ENCODE measurements around the gene SULT1A2. TPM values are rescaled to one million over a fixed set of nuclear protein-coding genes. Genes with fewer than 3 reads are reported as not detected.
"Not testable (repeated sequence)": the region's sequence is repeated elsewhere in the genome, so short reads cannot be mapped to it uniquely, and the experiment has no call there.

SULT1A2 gene
- total and polyA plus RNA-seq, 2 donors: 0.66 to 1.2 TPM

GRCh38 chr16:28555561-28555960 lies 41.3 kb downstream of the SULT1A2 start:
- H3K27me3 ChIP-seq (ENCODE audit: control insufficient read depth in 2 of 2, insufficient read depth in 1 of 2, low read length in 1 of 2): no peaks in the 10 kb centered on the region
- H3K4me3 ChIP-seq (ENCODE audit: low read length in 2 of 2): no peak overlapping the region
- WGBS: 94% methylated on average over 2 of the region's 2 CpGs
- no peak for DNase-seq (ENCODE audit: low read depth in 6 of 9, low spot score in 9 of 9)
- no peaks in the 10 kb centered on the region for H3K9me3 ChIP-seq (ENCODE audit: control insufficient read depth in 2 of 2, insufficient read depth in 1 of 2, low read length in 1 of 2)
- H3K36me3 ChIP-seq (ENCODE audit: control insufficient read depth in 2 of 2, insufficient read depth in 2 of 2, low read length in 1 of 2): peaks cover 13 to 18% of the 10 kb centered on the region in 2 donors
- H3K27ac ChIP-seq (ENCODE audit: low read depth in 1 of 2, low read length in 1 of 2): no peak overlapping the region
- peaks cover 6 to 14% of the 10 kb centered on the region in 2 donors for H3K4me1 ChIP-seq (ENCODE audit: control insufficient read depth in 2 of 2, insufficient read depth in 2 of 2, low read length in 2 of 2)

GRCh38 chr16:28554634-28555423 lies 42.0 kb downstream of the SULT1A2 start:
- DNase-seq (ENCODE audit: low read depth in 6 of 9, low spot score in 9 of 9): no peak
- Histone ChIP-seq H3K27ac (ENCODE audit: low read depth in 1 of 2, low read length in 1 of 2) (no peak overlapping the region), H3K4me1 (ENCODE audit: control insufficient read depth in 2 of 2, insufficient read depth in 2 of 2, low read length in 2 of 2) (peaks cover 6 to 14% of the 10 kb centered on the region in 2 donors), H3K36me3 (ENCODE audit: control insufficient read depth in 2 of 2, insufficient read depth in 2 of 2, low read length in 1 of 2) (peaks cover 12 to 18% of the 10 kb centered on the region in 2 donors), H3K27me3 (ENCODE audit: control insufficient read depth in 2 of 2, insufficient read depth in 1 of 2, low read length in 1 of 2) (no peaks in the 10 kb centered on the region), H3K4me3 (ENCODE audit: low read length in 2 of 2) (peak overlapping the region; percentile 46 to 62), H3K9me3 (ENCODE audit: control insufficient read depth in 2 of 2, insufficient read depth in 1 of 2, low read length in 1 of 2) (no peaks in the 10 kb centered on the region)
- 94% methylated on average over 15 of the region's 15 CpGs for WGBS

GRCh38 chr16:28553776-28554633 lies 42.8 kb downstream of the SULT1A2 start, which contains the start of gene SGF29:
SGF29 (plus strand) TSS chr16:28553920; CDS start chr16:28581070, 27,150 bp downstream.
- Histone ChIP-seq H3K4me3 (ENCODE audit: low read length in 2 of 2) (peak within 1 kb of the TSS; percentile 62 to 68), H3K9me3 (ENCODE audit: control insufficient read depth in 2 of 2, insufficient read depth in 1 of 2, low read length in 1 of 2) (no peaks in the 10 kb centered on the region), H3K27me3 (ENCODE audit: control insufficient read depth in 2 of 2, insufficient read depth in 1 of 2, low read length in 1 of 2) (no peaks in the 10 kb centered on the region), H3K36me3 (ENCODE audit: control insufficient read depth in 2 of 2, insufficient read depth in 2 of 2, low read length in 1 of 2) (peaks cover 6 to 15% of the 10 kb centered on the region in 2 donors), H3K4me1 (ENCODE audit: control insufficient read depth in 2 of 2, insufficient read depth in 2 of 2, low read length in 2 of 2) (peaks cover 6 to 14% of the 10 kb centered on the region in 2 donors), H3K27ac (ENCODE audit: low read depth in 1 of 2, low read length in 1 of 2) (peak within 1 kb of the TSS; percentile 97 to 98)
- 4% methylated on average over 84 of the region's 88 CpGs for WGBS
- DNase-seq (ENCODE audit: low read depth in 6 of 9, low spot score in 9 of 9): peak; percentile 91 to 98 (median 95)

DNA sequence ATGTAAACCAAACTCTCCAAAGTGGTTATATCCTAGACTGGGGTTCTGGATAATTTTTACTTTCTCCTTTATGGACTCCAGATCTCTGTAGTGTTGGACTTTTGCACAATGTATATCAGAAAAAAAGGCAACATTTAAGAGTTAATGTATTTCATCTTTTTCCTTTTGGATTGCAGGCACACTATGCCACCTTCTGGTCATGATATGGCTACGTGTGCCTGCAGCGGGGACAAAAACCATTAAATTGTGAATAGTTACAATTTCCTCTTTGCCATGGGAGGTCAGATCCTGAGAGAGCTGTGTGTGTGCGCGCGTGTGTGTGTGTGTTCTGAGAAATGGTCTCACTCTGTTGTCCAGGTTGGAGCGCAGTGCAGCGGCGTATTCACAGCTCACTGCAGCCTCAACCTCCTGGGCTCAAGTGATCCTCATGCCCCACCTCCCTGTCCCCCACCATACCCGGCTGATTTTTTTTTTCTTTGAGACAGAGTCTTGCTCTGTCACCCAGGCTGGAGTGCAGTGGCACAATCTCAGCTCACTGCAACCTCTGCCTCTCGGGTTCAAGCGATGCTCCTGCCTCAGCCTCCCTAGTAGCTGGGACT lies 47.5 kb downstream of the SULT1A2 start:
- peaks cover 0 to 3% of the 10 kb centered on the region in 2 donors for H3K27me3 ChIP-seq (ENCODE audit: control insufficient read depth in 2 of 2, insufficient read depth in 1 of 2, low read length in 1 of 2)
- H3K4me1 ChIP-seq (ENCODE audit: control insufficient read depth in 2 of 2, insufficient read depth in 2 of 2, low read length in 2 of 2): peaks cover under 1 to 5% of the 10 kb centered on the region in 2 donors
- 43% methylated on average over 11 of the region's 11 CpGs for WGBS
- no peaks in the 10 kb centered on the region for H3K36me3 ChIP-seq (ENCODE audit: control insufficient read depth in 2 of 2, insufficient read depth in 2 of 2, low read length in 1 of 2)
- H3K4me3 ChIP-seq (ENCODE audit: low read length in 2 of 2): no peak overlapping the region
- no peaks in the 10 kb centered on the region for H3K9me3 ChIP-seq (ENCODE audit: control insufficient read depth in 2 of 2, insufficient read depth in 1 of 2, low read length in 1 of 2)
- H3K27ac ChIP-seq (ENCODE audit: low read depth in 1 of 2, low read length in 1 of 2): no peak overlapping the region
- DNase-seq (ENCODE audit: low read depth in 6 of 9, low spot score in 9 of 9): peak in 1 of 9 donors; percentile 53

DNA sequence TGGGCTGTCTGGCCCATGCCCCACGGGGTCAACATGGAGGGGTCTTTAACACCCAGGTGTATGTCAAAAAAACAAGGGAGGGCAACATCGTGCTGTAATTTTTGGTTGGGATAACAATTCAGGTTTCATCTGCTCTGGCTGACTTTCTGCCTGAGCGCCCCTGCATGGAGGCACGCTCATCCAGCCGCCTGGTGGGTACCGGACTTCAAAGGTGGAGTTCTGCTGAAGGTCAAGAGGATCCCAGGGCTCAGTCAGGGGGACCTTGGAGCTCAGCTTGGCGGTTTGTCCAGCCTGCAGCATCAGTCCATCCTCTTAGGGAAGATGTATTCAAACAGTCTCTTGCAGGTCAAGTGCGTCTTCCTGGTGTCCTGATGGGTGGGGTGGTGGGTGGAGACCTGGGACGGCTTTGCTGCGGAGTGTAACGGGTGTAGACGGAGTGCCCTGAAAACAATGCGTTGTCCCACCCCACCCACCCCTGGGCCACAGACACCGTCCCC lies 48.5 kb downstream of the SULT1A2 start:
- DNase-seq (ENCODE audit: low read depth in 6 of 9, low spot score in 9 of 9): no peak
- H3K27ac ChIP-seq (ENCODE audit: low read depth in 1 of 2, low read length in 1 of 2): no peak overlapping the region
- WGBS: 93% methylated on average over 14 of the region's 14 CpGs
- H3K9me3 ChIP-seq (ENCODE audit: control insufficient read depth in 2 of 2, insufficient read depth in 1 of 2, low read length in 1 of 2): no peaks in the 10 kb centered on the region
- H3K4me3 ChIP-seq (ENCODE audit: low read length in 2 of 2): no peak overlapping the region
- H3K36me3 ChIP-seq (ENCODE audit: control insufficient read depth in 2 of 2, insufficient read depth in 2 of 2, low read length in 1 of 2): no peaks in the 10 kb centered on the region
- peaks cover 0 to 3% of the 10 kb centered on the region in 2 donors for H3K27me3 ChIP-seq (ENCODE audit: control insufficient read depth in 2 of 2, insufficient read depth in 1 of 2, low read length in 1 of 2)
- peaks cover 0 to 6% of the 10 kb centered on the region in 2 donors for H3K4me1 ChIP-seq (ENCODE audit: control insufficient read depth in 2 of 2, insufficient read depth in 2 of 2, low read length in 2 of 2)

- DNase-seq (ENCODE audit: low read depth in 6 of 9, low spot score in 9 of 9): no peak
- WGBS: 92% methylated on average over 7 of the region's 7 CpGs
- H3K27ac ChIP-seq (ENCODE audit: low read depth in 1 of 2, low read length in 1 of 2): no peak overlapping the region
Measured at GRCh38 chr16:28546626-28547025, 50.2 kb downstream of the SULT1A2 start.

DNA sequence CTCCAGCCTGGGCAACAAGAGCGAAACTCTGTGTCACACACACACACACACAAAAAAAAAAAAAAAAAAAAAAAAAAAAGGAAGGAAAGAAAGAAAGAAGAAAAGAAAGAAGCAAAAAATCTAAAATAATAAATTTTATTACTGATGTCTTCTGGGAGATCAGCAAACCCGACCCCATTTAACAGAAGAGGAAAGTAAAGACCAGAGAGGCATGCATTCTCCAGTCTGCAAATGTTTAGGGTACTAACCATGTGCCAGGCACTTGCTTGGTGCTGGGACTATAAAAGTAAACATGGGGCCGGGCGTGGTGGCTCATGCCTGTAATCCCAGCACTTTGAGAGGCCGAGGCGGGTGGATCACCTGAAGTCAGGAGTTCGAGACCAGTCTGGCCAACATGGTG lies 50.9 kb downstream of the SULT1A2 start:
- H3K4me1 ChIP-seq (ENCODE audit: control insufficient read depth in 2 of 2, insufficient read depth in 2 of 2, low read length in 2 of 2); H3K9me3 ChIP-seq (ENCODE audit: control insufficient read depth in 2 of 2, insufficient read depth in 1 of 2, low read length in 1 of 2); DNase-seq (ENCODE audit: low read depth in 6 of 9, low spot score in 9 of 9); H3K27ac ChIP-seq (ENCODE audit: low read depth in 1 of 2, low read length in 1 of 2); H3K27me3 ChIP-seq (ENCODE audit: control insufficient read depth in 2 of 2, insufficient read depth in 1 of 2, low read length in 1 of 2); H3K4me3 ChIP-seq (ENCODE audit: low read length in 2 of 2); H3K36me3 ChIP-seq (ENCODE audit: control insufficient read depth in 2 of 2, insufficient read depth in 2 of 2, low read length in 1 of 2): not testable (repeated sequence)
- 97% methylated on average over 7 of the region's 7 CpGs for WGBS

More at GRCh38 chr16:28546626-28547025, 50.2 kb downstream of the SULT1A2 start:
- no peaks in the 10 kb centered on the region for H3K9me3 ChIP-seq (ENCODE audit: control insufficient read depth in 2 of 2, insufficient read depth in 1 of 2, low read length in 1 of 2)
- no peaks in the 10 kb centered on the region for H3K36me3 ChIP-seq (ENCODE audit: control insufficient read depth in 2 of 2, insufficient read depth in 2 of 2, low read length in 1 of 2)
- no peak overlapping the region for H3K4me3 ChIP-seq (ENCODE audit: low read length in 2 of 2)
- peaks cover 0 to 3% of the 10 kb centered on the region in 2 donors for H3K27me3 ChIP-seq (ENCODE audit: control insufficient read depth in 2 of 2, insufficient read depth in 1 of 2, low read length in 1 of 2)
- peaks cover 0 to 4% of the 10 kb centered on the region in 2 donors for H3K4me1 ChIP-seq (ENCODE audit: control insufficient read depth in 2 of 2, insufficient read depth in 2 of 2, low read length in 2 of 2)

DNA sequence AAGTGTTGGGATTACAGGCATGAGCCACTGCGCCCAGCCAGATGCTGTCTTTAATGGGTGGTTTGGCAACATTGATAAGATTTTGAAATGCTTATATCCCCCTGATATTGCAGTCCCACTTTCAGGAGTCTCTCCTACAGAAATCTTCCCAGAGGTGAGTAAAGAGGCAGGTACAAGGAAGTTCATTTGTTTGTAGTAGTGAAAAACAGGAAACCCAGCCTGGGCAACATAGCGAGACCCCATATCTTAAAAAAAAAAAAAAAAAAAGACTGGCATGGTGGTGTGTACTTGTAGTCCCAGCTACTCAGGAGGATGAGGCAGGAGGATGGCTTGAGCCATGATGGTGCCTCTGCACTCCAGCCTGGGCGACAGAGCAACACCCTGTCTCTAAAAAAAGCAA lies 51.9 kb downstream of the SULT1A2 start:
- Histone ChIP-seq H3K4me3 (ENCODE audit: low read length in 2 of 2) (no peak overlapping the region), H3K4me1 (ENCODE audit: control insufficient read depth in 2 of 2, insufficient read depth in 2 of 2, low read length in 2 of 2) (peaks cover 0 to 4% of the 10 kb centered on the region in 2 donors), H3K27ac (ENCODE audit: low read depth in 1 of 2, low read length in 1 of 2) (no peak overlapping the region), H3K9me3 (ENCODE audit: control insufficient read depth in 2 of 2, insufficient read depth in 1 of 2, low read length in 1 of 2) (no peaks in the 10 kb centered on the region), H3K36me3 (ENCODE audit: control insufficient read depth in 2 of 2, insufficient read depth in 2 of 2, low read length in 1 of 2) (no peaks in the 10 kb centered on the region), H3K27me3 (ENCODE audit: control insufficient read depth in 2 of 2, insufficient read depth in 1 of 2, low read length in 1 of 2) (peaks cover 0 to 3% of the 10 kb centered on the region in 2 donors)
- 94% methylated on average over 3 of the region's 3 CpGs for WGBS
- DNase-seq (ENCODE audit: low read depth in 6 of 9, low spot score in 9 of 9): no peak

All from thymus (tissue), 11 donors.